ENCODE data around the gene RAMP1. TPM values are rescaled to one million over a fixed set of nuclear protein-coding genes. Genes with fewer than 3 reads are reported as not detected.

The RAMP1 gene
- total and polyA plus RNA-seq, 2 experiments from 2014 or later, result 134 to 329 TPM

DNA sequence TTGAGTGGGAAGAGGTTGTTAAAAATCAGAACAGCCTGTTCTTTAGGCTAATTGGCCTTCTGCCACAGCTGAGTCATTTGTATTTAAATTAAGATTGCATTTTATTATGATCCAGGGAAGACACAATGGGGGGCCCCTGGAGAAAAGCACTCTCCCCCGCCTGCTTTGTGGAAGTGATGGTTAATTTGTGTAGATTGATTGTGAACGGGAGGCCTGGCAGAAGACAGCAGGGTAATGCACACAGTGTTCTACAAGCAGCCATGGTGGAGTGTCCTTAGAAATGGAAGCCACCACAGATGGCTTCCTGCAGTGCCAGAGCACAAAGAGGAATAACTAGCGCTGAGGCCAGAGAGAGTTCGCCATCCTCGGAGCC lies 19.6 kb downstream of the RAMP1 start:
- no peak for TF ChIP-seq EZH2 (IDR thresholded peaks at IDR 0.05; ENCODE audit: borderline replicate concordance)
- no peak for TF ChIP-seq EZH2phosphoT487 (IDR thresholded peaks at IDR 0.05; ENCODE audit: low read depth, severe bottlenecking, unreplicated experiment)
- TF ChIP-seq, protein P1, sequence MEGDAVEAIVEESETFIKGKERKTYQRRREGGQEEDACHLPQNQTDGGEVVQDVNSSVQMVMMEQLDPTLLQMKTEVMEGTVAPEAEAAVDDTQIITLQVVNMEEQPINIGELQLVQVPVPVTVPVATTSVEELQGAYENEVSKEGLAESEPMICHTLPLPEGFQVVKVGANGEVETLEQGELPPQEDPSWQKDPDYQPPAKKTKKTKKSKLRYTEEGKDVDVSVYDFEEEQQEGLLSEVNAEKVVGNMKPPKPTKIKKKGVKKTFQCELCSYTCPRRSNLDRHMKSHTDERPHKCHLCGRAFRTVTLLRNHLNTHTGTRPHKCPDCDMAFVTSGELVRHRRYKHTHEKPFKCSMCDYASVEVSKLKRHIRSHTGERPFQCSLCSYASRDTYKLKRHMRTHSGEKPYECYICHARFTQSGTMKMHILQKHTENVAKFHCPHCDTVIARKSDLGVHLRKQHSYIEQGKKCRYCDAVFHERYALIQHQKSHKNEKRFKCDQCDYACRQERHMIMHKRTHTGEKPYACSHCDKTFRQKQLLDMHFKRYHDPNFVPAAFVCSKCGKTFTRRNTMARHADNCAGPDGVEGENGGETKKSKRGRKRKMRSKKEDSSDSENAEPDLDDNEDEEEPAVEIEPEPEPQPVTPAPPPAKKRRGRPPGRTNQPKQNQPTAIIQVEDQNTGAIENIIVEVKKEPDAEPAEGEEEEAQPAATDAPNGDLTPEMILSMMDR (IDR thresholded peaks at IDR 0.05; ENCODE audit: poor library complexity), result no peak
- Histone ChIP-seq H3K27ac (peak overlapping the region; percentile 9), H3K36me3 (replicated peaks; ENCODE audit: insufficient read depth, low read depth) (no peaks in the 10 kb centered on the region)

DNA sequence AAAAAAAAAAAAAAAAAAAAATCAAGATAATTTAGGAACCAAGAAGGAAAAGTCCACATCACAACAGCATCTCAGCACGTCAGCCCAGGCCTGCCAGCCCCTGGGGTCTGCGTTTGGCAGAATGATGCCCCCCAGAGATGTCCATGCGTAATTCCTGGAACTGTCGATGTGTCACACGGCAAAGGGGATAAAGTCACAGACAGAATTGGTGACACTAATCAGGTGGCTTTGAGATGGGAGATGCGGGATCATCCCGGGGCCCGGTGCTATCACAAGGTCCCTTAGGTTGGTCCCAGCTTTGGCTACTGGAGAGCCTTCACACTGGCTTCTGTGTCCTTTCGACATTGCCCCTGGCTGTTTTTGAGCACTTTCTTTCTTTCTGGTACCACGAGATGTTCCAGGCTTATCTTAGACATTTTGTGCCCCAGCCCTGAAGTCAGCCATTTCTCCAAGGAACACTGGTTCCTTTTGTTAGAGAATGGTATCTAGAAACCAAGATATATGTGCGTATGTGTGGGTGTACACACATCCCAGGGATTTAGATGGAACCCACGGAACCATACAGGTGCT lies 20.7 kb downstream of the RAMP1 start:
- Histone ChIP-seq H3K4me2 (no peak overlapping the region), H2AFZ (no peak overlapping the region), H3K79me2 (no peaks in the 10 kb centered on the region), H4K20me1 (ENCODE audit: insufficient read depth, poor library complexity, severe bottlenecking) (peaks cover 4% of the 10 kb centered on the region), H3K9me3 (ENCODE audit: low read depth) (no peaks in the 10 kb centered on the region), H3K4me3 (no peak overlapping the region), H3K27me3 (no peaks in the 10 kb centered on the region), H3K9me2 (replicated peaks; ENCODE audit: insufficient read depth) (no peaks in the 10 kb centered on the region), H3K27ac (no peak overlapping the region), H3K4me1 (ENCODE audit: insufficient read depth) (no peaks in the 10 kb centered on the region), H3K36me3 (replicated peaks; ENCODE audit: insufficient read depth, low read depth) (no peaks in the 10 kb centered on the region)
- no peak for TF ChIP-seq EZH2 (IDR thresholded peaks at IDR 0.05; ENCODE audit: borderline replicate concordance)
- TF ChIP-seq EZH2phosphoT487 (IDR thresholded peaks at IDR 0.05; ENCODE audit: low read depth, severe bottlenecking, unreplicated experiment), result no peak
- TF ChIP-seq, protein P1 (IDR thresholded peaks at IDR 0.05; ENCODE audit: poor library complexity), result no peak
- 95% methylated on average over 12 of the region's 12 CpGs for WGBS (ENCODE audit: low lambda C conversion rate, missing lambda C conversion rate)
- DNase-seq (ENCODE audit: low spot score), result no peak

More for the DNA sequence above, 19.6 kb downstream of the RAMP1 start:
- Histone ChIP-seq H3K9me2 (replicated peaks; ENCODE audit: insufficient read depth) (no peaks in the 10 kb centered on the region), H4K20me1 (ENCODE audit: insufficient read depth, poor library complexity, severe bottlenecking) (peaks cover 6% of the 10 kb centered on the region), H3K27me3 (no peaks in the 10 kb centered on the region), H3K4me1 (ENCODE audit: insufficient read depth) (peaks cover under 1% of the 10 kb centered on the region), H3K4me3 (no peak overlapping the region), H3K9me3 (ENCODE audit: low read depth) (no peaks in the 10 kb centered on the region), H3K4me2 (no peak overlapping the region), H2AFZ (no peak overlapping the region), H3K79me2 (peaks cover 1% of the 10 kb centered on the region)
- 79% methylated on average over 5 of the region's 5 CpGs for WGBS (ENCODE audit: low lambda C conversion rate, missing lambda C conversion rate)
- no peak for DNase-seq (ENCODE audit: low spot score)

DNA sequence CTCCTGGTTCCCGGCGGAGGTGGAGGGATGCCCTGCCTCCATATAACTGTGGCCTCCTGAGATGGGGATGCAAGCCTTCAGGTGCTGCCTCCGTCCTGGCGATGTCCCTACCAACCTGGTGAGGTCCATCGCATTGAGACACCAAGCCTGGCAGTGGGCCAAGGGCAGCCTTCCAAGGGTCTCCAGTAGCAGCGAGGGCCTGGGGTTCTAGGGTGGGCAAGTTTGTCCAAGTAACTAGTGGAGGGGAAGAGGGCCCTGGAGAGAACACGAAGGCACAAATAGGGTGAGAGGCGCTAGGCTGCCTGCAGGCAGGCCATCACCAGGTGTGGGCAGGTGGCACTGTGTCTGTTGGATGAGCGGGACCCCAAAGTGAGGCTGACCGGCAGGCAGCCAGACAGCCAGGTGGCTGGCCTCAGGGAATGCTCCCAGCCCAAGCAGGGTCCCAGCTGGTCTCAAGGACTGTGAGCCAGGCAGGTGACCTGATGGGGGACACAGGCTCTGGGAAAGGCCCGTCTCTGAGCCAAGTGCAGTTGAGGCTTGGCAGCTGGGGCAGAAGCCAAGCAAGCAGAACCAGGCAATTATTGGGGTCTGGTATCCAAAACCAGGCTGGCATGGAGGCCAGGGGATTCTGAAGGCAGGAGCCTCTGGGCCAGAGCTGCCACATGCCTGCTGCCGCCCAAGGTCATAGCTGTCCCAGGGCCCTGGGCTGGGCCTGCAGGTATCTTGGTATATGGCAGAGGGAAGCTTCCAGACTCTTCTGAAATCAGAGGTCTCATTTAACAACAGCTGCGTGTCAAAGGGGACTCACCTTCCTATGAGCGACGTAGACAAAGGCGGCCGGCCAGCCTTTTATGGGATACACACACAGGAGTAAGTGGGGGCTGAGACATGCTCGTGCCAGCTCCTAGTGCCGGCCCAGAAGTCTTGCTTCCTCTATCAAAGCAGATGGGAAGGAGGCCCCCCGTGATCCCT lies 23.4 kb downstream of the RAMP1 start:
- WGBS (ENCODE audit: low lambda C conversion rate, missing lambda C conversion rate), result 96% methylated on average over 20 of the region's 20 CpGs
- Histone ChIP-seq H4K20me1 (ENCODE audit: insufficient read depth, poor library complexity, severe bottlenecking) (no peaks in the 10 kb centered on the region), H3K27ac (no peak overlapping the region)

More for the DNA sequence above, 23.4 kb downstream of the RAMP1 start:
- H3K4me1 ChIP-seq (ENCODE audit: insufficient read depth), result peaks cover 10% of the 10 kb centered on the region
- no peak overlapping the region for H3K4me2 ChIP-seq
- H3K4me3 ChIP-seq, result no peak overlapping the region
- H3K79me2 ChIP-seq, result no peaks in the 10 kb centered on the region
- H3K9me2 ChIP-seq (replicated peaks; ENCODE audit: insufficient read depth), result no peaks in the 10 kb centered on the region
- no peak for DNase-seq (ENCODE audit: low spot score)
- TF ChIP-seq, protein P1 (IDR thresholded peaks at IDR 0.05; ENCODE audit: poor library complexity), result no peak
- no peak for TF ChIP-seq EZH2phosphoT487 (IDR thresholded peaks at IDR 0.05; ENCODE audit: low read depth, severe bottlenecking, unreplicated experiment)
- no peak for TF ChIP-seq EZH2 (IDR thresholded peaks at IDR 0.05; ENCODE audit: borderline replicate concordance)
- no peaks in the 10 kb centered on the region for H3K36me3 ChIP-seq (replicated peaks; ENCODE audit: insufficient read depth, low read depth)
- no peaks in the 10 kb centered on the region for H3K27me3 ChIP-seq
- H3K9me3 ChIP-seq (ENCODE audit: low read depth), result no peaks in the 10 kb centered on the region
- no peak overlapping the region for H2AFZ ChIP-seq

All from hepatocyte (in vitro differentiated cells).